IMR-90 (cell line): ENCODE data around the gene BRMS1. TPM values are rescaled to one million over a fixed set of nuclear protein-coding genes. Genes with fewer than 3 reads are reported as not detected.

Experiments used
- ATAC-seq: fragments of 200-7000 bp; cut with Tn5 transposase; 2 replicates; pipeline ENCODE4 v1.9.1; 2020; ENCODE audit warnings: low read depth, mild to moderate bottlenecking, moderate library complexity
- BruUV-seq: library from RNA; stranded (reverse); fragments of 400-500 nt; replicated peaks from 2 replicates; lab custom pipeline; 2021; lab: Mats Ljungman, UMichigan
- CTCF ChIA-PET: fragments of 300-600 bp; formaldehyde crosslinking; extraction: SDS; loops from one replicate; lab custom pipeline; 2021; ENCODE audit warnings: antibody characterized with exemption; lab: Yijun Ruan, JAX
- POLR2A ChIA-PET: fragments of 300-600 bp; sonication (Branson Sonifier 250); formaldehyde crosslinking; loops from one replicate; lab custom pipeline; 2022; ENCODE audit warnings: antibody characterized with exemption; ENCODE audit not compliant: unreplicated experiment; lab: Charles Lee
- DNase-seq: peaks from one replicate; pipeline ENCODE4 v3.0.0; 2013
- H2AFZ ChIP-seq: replicated peaks from 2 replicates; pipeline ENCODE3; 2013; ENCODE audit warnings: low read length, mild to moderate bottlenecking; ENCODE audit not compliant: poor library complexity
- H2AK5ac ChIP-seq: 2 replicates; pipeline ENCODE4 v1.6.1; 2013; ENCODE audit warnings: low read depth, low read length, inconsistent platforms
- H2AK9ac ChIP-seq: replicated peaks from 2 replicates; pipeline ENCODE3; 2013; ENCODE audit warnings: mild to moderate bottlenecking, low read depth, low read length, moderate library complexity; ENCODE audit not compliant: poor library complexity
- H2BK120ac ChIP-seq: 2 replicates; pipeline ENCODE4 v1.6.1; 2013; ENCODE audit warnings: low read depth, low read length, inconsistent platforms
- H2BK15ac ChIP-seq: 3 replicates; pipeline ENCODE4 v1.6.1; 2013; ENCODE audit warnings: low read depth, low read length, inconsistent platforms
- H2BK20ac ChIP-seq: 2 replicates; pipeline ENCODE4 v1.6.1; 2013; ENCODE audit warnings: low read depth, mild to moderate bottlenecking, inconsistent platforms, low read length, moderate library complexity
- H2BK5ac ChIP-seq: 2 replicates; pipeline ENCODE4 v1.6.1; 2013; ENCODE audit warnings: mild to moderate bottlenecking, low read depth, low read length, inconsistent platforms; ENCODE audit not compliant: poor library complexity, severe bottlenecking
- H3K14ac ChIP-seq: replicated peaks from 2 replicates; pipeline ENCODE4 v1.6.1; 2013; ENCODE audit warnings: low read depth, low read length, inconsistent platforms
- H3K18ac ChIP-seq: 2 replicates; pipeline ENCODE4 v1.6.1; 2013; ENCODE audit warnings: low read depth, low read length, control low read depth
- H3K23ac ChIP-seq: 2 replicates; pipeline ENCODE4 v1.6.1; 2013; ENCODE audit warnings: low read depth, low read length, inconsistent platforms
- H3K27ac ChIP-seq: 2 replicates; pipeline ENCODE4 v1.5.1; 2013; ENCODE audit warnings: mild to moderate bottlenecking, control low read depth, low read length; ENCODE audit not compliant: insufficient read depth
- H3K27me3 ChIP-seq: 2 replicates; pipeline ENCODE4 v1.6.1; 2013; ENCODE audit warnings: low read length; ENCODE audit not compliant: control insufficient read depth, insufficient read depth
- H3K36me3 ChIP-seq: 2 replicates; pipeline ENCODE4 v1.6.1; 2013; ENCODE audit warnings: low read length, mixed read lengths; ENCODE audit not compliant: control insufficient read depth, insufficient read depth
- H3K4ac ChIP-seq: 2 replicates; pipeline ENCODE4 v1.6.1; 2013; ENCODE audit warnings: low read depth, low read length, inconsistent platforms
- H3K4me1 ChIP-seq: 2 replicates; pipeline ENCODE4 v1.6.1; 2013; ENCODE audit warnings: low read length, mixed read lengths; ENCODE audit not compliant: control insufficient read depth, insufficient read depth
- H3K4me2 ChIP-seq: 2 replicates; pipeline ENCODE4 v1.6.1; 2013; ENCODE audit warnings: low read depth, mild to moderate bottlenecking, control low read depth, low read length, moderate library complexity
- H3K4me3 ChIP-seq: 2 replicates; pipeline ENCODE4 v1.5.1; 2013; ENCODE audit warnings: low read depth, mild to moderate bottlenecking, control low read depth, low read length, moderate library complexity; ENCODE audit not compliant: insufficient read depth
- H3K56ac ChIP-seq: 2 replicates; pipeline ENCODE4 v1.6.1; 2013; ENCODE audit warnings: low read length, inconsistent platforms; ENCODE audit not compliant: insufficient read depth; ENCODE audit errors: extremely low read depth
- H3K79me1 ChIP-seq, 2 experiments: 2 replicates each; pipeline ENCODE4 v1.6.1; 2013; ENCODE audit warnings: low read length in 2 of 2, inconsistent platforms in 1 of 2, low read depth in 1 of 2
- H3K9ac ChIP-seq: 2 replicates; pipeline ENCODE4 v1.6.1; 2013; ENCODE audit warnings: low read depth, low read length, control low read depth
- H3K9me1 ChIP-seq: 2 replicates; pipeline ENCODE4 v1.6.1; 2013; ENCODE audit warnings: low read length, inconsistent platforms; ENCODE audit not compliant: insufficient read depth
- H3K9me3 ChIP-seq: 2 replicates; pipeline ENCODE4 v1.6.1; 2013; ENCODE audit warnings: low read length; ENCODE audit not compliant: control insufficient read depth, insufficient read depth
- H4K20me1 ChIP-seq: 2 replicates; pipeline ENCODE4 v1.6.1; 2013; ENCODE audit warnings: low read length, inconsistent platforms; ENCODE audit not compliant: insufficient read depth
- H4K5ac ChIP-seq: 2 replicates; pipeline ENCODE4 v1.6.1; 2013; ENCODE audit warnings: mild to moderate bottlenecking, low read depth, low read length, control low read depth
- H4K8ac ChIP-seq, 2 experiments: 2 replicates each; pipeline ENCODE4 v1.6.1; 2013; ENCODE audit warnings: low read depth in 2 of 2, low read length in 2 of 2, control low read depth in 1 of 2, inconsistent platforms in 1 of 2
- H4K91ac ChIP-seq: 2 replicates; pipeline ENCODE4 v1.6.1; 2013; ENCODE audit warnings: low read depth, low read length, inconsistent platforms; ENCODE audit not compliant: insufficient read depth
- CTCF ChIP-seq: conservative IDR thresholded peaks from 2 replicates; pipeline ENCODE4 v1.5.1; 2012; ENCODE audit warnings: mild to moderate bottlenecking, low read depth, low read length, improper control_type of control experiment
- FOS ChIP-seq: fragments of 150-350 bp; IDR thresholded peaks from 2 replicates; pipeline ENCODE4 v1.6.1; 2016; ENCODE audit warnings: low read depth, low read length
- MAFK ChIP-seq: IDR thresholded peaks from 2 replicates; pipeline ENCODE4 v1.6.1; 2012; ENCODE audit warnings: low read depth, low read length, improper control_type of control experiment
- MXI1 ChIP-seq: IDR thresholded peaks from 2 replicates; pipeline ENCODE4 v1.6.1; 2012; ENCODE audit warnings: low read depth, mild to moderate bottlenecking, low read length, moderate library complexity, borderline replicate concordance
- NFE2L2 ChIP-seq: fragments of 150-350 bp; IDR thresholded peaks from 2 replicates; pipeline ENCODE4 v1.6.1; 2016; ENCODE audit warnings: low read depth, mild to moderate bottlenecking, low read length
- POLR2A ChIP-seq: IDR thresholded peaks from 2 replicates; pipeline ENCODE4 v1.6.1; 2012; ENCODE audit warnings: mild to moderate bottlenecking, low read depth, low read length
- RCOR1 ChIP-seq: IDR thresholded peaks from 2 replicates; pipeline ENCODE4 v1.6.1; 2012; ENCODE audit warnings: mild to moderate bottlenecking, low read length, improper control_type of control experiment; ENCODE audit not compliant: insufficient replicate concordance
- RFX5 ChIP-seq: IDR thresholded peaks from 2 replicates; pipeline ENCODE4 v1.8.0; 2012; ENCODE audit warnings: low read depth, mild to moderate bottlenecking, low read length, moderate library complexity
- USF2 ChIP-seq: fragments of 150-350 bp; IDR thresholded peaks from 2 replicates; pipeline ENCODE4 v1.6.1; 2017; ENCODE audit warnings: mild to moderate bottlenecking, antibody characterized with exemption, low read length, low read depth
- WGBS, 2 experiments: methylation state at CpG; one replicate each; pipeline versions ENCODE4 v1.1.5 to v1.1.7; 2013; ENCODE audit warnings: missing lambda C conversion rate in 2 of 2; ENCODE audit not compliant: insufficient read length in 1 of 2; ENCODE audit errors: extremely low coverage in 2 of 2; 5-methylcytosine and 5-hydroxymethylcytosine counted together
- dilution Hi-C: fragments of 300-500 bp; cut with HindIII; formaldehyde crosslinking; loops from one replicate; pipeline ENCODE4 v1.14.3; 2018; ENCODE audit warnings: low sequenced_read_pairs; ENCODE audit not compliant: unreplicated experiment
- in situ Hi-C: fragments of 300-500 bp; cut with MboI; formaldehyde crosslinking; loops from 3 replicates; pipeline ENCODE4 v1.14.3; 2019; ENCODE audit warnings: low sequenced_read_pairs, inconsistent platforms, mixed read lengths
- intact Hi-C: fragments of 100-400 bp; cut with micrococcal nuclease; formaldehyde crosslinking; loops from 2 replicates; pipeline ENCODE4 v1.10.0; 2022
- polyA plus RNA-seq, 3 experiments: library from polyadenylated mRNA; depleted of rRNA; stranded (reverse); fragments of >200 nt; gene quantifications; 2 replicates each; pipeline ENCODE4 v1.2.3, GENCODE V29; 2012; ENCODE audit warnings: low replicate concordance in 1 of 3
- total RNA-seq: library from RNA; depleted of rRNA; stranded (reverse); fragments of >200 nt; gene quantifications from 2 replicates; pipeline ENCODE4 v1.2.3, GENCODE V29; 2012

The BRMS1 gene
- total and polyA plus RNA-seq, 2 of the 4 experiments (the other 2 are of a cell fraction) = 48.3 to 57.9 TPM

- H3K56ac ChIP-seq = peak overlapping the region; percentile 16; the same call in 1 of the 2 replicates
- H3K18ac ChIP-seq = peak overlapping the region; percentile 67
- no peak for TF ChIP-seq MXI1
- 0 out of 2 replicates have a peak, but pooled peaks have one; percentile 6 for TF ChIP-seq POLR2A
- TF ChIP-seq MAFK = no peak
- TF ChIP-seq NFE2L2 = no peak
- no peak for TF ChIP-seq RFX5
- no peak for TF ChIP-seq RCOR1
- no peak for TF ChIP-seq USF2
- no peak for TF ChIP-seq CTCF
- TF ChIP-seq FOS = no peak
- H3K4ac ChIP-seq = peak overlapping the region; percentile 97
- H2AK9ac ChIP-seq = peak overlapping the region; percentile 99
- peak overlapping the region; percentile 60 for H3K4me3 ChIP-seq
- DNase-seq (no peak), ATAC-seq (no peak)
- H3K9me1 ChIP-seq = no peaks in the 10 kb centered on the region
- no peaks in the 10 kb centered on the region for H3K9me3 ChIP-seq
- peaks cover 27% of the 10 kb centered on the region for H3K36me3 ChIP-seq
- peak overlapping the region; percentile 91 for H2BK120ac ChIP-seq
- no peaks in the 10 kb centered on the region for H3K27me3 ChIP-seq
- peak overlapping the region; percentile 89 for H3K27ac ChIP-seq
- H3K14ac ChIP-seq = peak overlapping the region; percentile 95
- H3K4me1 ChIP-seq = peaks cover 23% of the 10 kb centered on the region
- peak overlapping the region; percentile 83 for H2AFZ ChIP-seq
- 76% methylated on average over 33 of the region's 42 CpGs; no CpG with 5 or more reads in 1 of the 2 experiments for WGBS, 2 experiments
- H3K23ac ChIP-seq = peak overlapping the region; percentile 97
- H2BK5ac ChIP-seq = peak overlapping the region; percentile 97
- intact Hi-C loops = no loop called here
- H2BK15ac ChIP-seq = peak overlapping the region; percentile 54; the same call in 1 of the 3 replicates
- peak overlapping the region; percentile 90 for H4K91ac ChIP-seq
- H2BK20ac ChIP-seq = peak overlapping the region; percentile 38; the same call in 1 of the 2 replicates
- TSS peak; percentile 48 for BruUV-seq
- in situ Hi-C loops = no loop called here
- peak overlapping the region; percentile 92 for H3K4me2 ChIP-seq
- peaks cover 5 to 45% of the 10 kb centered on the region in 2 experiments; a peak in 3 of 4 replicates for H3K79me1 ChIP-seq
- dilution Hi-C loops = no loop called here
- H4K8ac ChIP-seq = peak overlapping the region; percentile 63 to 79; a peak in 3 of 4 replicates
- peak overlapping the region; percentile 72 for H3K9ac ChIP-seq
- H4K20me1 ChIP-seq = peaks cover 21% of the 10 kb centered on the region
- peak overlapping the region; percentile 90 for H2AK5ac ChIP-seq
- ChIA-PET CTCF (interaction anchor here (0.5 to 2.1 kb wide), 4 partner anchors 23 to 56 kb away, joined by 3 to 17 read pairs (median 3); no protein-coding TSS in a partner anchor), POLR2A (interaction anchor here (1.7 to 2.2 kb wide), 3 partner anchors 8 to 22 kb away, joined by 5 to 23 read pairs (median 5); no protein-coding TSS in a partner anchor)
- H4K5ac ChIP-seq = peak overlapping the region; percentile 69; the same call in 1 of the 2 replicates
These were observed 10.1 kb downstream of the BRMS1 start for GRCh38 chr11:66334605-66335442.
